ENCODE results near the gene TUBB3. TPM values are rescaled to one million over a fixed set of nuclear protein-coding genes. Genes with fewer than 3 reads are reported as not detected.
A peak's percentile ranks its signal among the peaks of the same experiment; 100 is the strongest.

The TUBB3 gene
- total and polyA plus RNA-seq, 9 of the 15 experiments (the other 6 are each of a cell fraction or from before 2014, with no cell fraction given): 0.18 to 12.5 (median 5.0) TPM

DNA sequence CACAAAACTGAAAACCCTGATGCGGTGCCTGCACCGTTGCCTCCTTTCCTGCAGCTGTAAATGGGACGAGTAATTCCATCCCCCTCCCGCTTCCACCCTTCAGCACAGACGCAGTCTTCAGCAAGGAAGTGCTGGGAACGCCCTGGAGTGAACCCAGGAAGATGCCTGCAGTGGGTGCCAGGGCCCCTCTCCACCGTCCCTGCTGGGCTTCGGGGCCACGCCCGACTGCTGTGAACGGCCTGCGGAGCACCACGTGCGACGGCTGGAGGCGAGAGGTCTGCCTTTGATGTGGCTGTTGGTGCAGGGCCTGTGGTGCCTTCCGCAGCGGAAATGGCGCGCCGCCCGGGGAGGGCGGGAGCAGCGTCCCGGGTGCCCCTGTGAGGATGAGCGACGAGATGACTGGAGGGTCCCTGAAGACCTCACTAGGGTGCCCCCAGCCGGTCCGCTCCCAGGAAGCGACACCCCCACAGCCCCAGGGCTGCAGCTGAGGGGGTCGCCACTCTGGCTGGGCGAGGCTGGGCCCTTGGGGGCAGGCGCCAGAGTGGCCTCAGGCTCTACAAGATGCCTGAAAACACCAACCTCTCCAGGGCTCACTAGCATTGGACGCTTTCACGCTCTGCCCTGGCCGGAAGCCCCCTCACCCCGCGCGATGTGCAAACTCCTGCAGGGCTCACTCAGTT lies 5.2 kb upstream of the TUBB3 start (continued):
- TF ChIP-seq TSHZ1 (CRISPR knock-in tag; IDR thresholded peaks at IDR 0.05): no peak
- no peak for TF ChIP-seq ZNF347 (CRISPR knock-in tag; IDR thresholded peaks at IDR 0.05; ENCODE audit: low read depth)
- TF ChIP-seq POLR2G (IDR thresholded peaks at IDR 0.05; ENCODE audit: low read depth, low read length): peak; percentile 79
- TF ChIP-seq MYC (IDR thresholded peaks at IDR 0.05; ENCODE audit: low read depth, low read length): peak; percentile 83
- no peak for TF ChIP-seq MYC (CRISPR knock-in tag; IDR thresholded peaks at IDR 0.05; ENCODE audit: borderline replicate concordance, low read depth)
- TF ChIP-seq BCOR (IDR thresholded peaks at IDR 0.05): no peak
- peak; percentile 41 for TF ChIP-seq PCBP1 (IDR thresholded peaks at IDR 0.05; ENCODE audit: low read depth, low read length, poor library complexity, severe bottlenecking)
- no peak for TF ChIP-seq BRF1 (IDR thresholded peaks at IDR 0.05; ENCODE audit: borderline replicate concordance, extremely low read depth, insufficient read length)
- peak; percentile 15; the same call in 1 of the 2 replicates for TF ChIP-seq ARID1B (IDR thresholded peaks at IDR 0.05)
- no peak for TF ChIP-seq BCLAF1 (IDR thresholded peaks at IDR 0.05; ENCODE audit: borderline replicate concordance in 1 of 2, control insufficient read depth in 1 of 2, low read depth in 2 of 2, low read length in 1 of 2)
- no peak for TF ChIP-seq PTRF (tag; IDR thresholded peaks at IDR 0.05)
- TF ChIP-seq, protein P1, sequence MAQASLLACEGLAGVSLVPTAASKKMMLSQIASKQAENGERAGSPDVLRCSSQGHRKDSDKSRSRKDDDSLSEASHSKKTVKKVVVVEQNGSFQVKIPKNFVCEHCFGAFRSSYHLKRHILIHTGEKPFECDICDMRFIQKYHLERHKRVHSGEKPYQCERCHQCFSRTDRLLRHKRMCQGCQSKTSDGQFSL (CRISPR knock-in tag; IDR thresholded peaks at IDR 0.05): 0 out of 2 replicates have a peak, but pooled peaks have one; percentile 52
- TF ChIP-seq, protein P1 (tag; IDR thresholded peaks at IDR 0.05): no peak
- TF ChIP-seq TRIM24 (IDR thresholded peaks at IDR 0.05): no peak
- TF ChIP-seq, protein P2, sequence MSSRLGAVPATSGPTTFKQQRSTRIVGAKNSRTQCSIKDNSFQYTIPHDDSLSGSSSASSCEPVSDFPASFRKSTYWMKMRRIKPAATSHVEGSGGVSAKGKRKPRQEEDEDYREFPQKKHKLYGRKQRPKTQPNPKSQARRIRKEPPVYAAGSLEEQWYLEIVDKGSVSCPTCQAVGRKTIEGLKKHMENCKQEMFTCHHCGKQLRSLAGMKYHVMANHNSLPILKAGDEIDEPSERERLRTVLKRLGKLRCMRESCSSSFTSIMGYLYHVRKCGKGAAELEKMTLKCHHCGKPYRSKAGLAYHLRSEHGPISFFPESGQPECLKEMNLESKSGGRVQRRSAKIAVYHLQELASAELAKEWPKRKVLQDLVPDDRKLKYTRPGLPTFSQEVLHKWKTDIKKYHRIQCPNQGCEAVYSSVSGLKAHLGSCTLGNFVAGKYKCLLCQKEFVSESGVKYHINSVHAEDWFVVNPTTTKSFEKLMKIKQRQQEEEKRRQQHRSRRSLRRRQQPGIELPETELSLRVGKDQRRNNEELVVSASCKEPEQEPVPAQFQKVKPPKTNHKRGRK (tag; IDR thresholded peaks at IDR 0.05): no peak
- TF ChIP-seq, protein P3, sequence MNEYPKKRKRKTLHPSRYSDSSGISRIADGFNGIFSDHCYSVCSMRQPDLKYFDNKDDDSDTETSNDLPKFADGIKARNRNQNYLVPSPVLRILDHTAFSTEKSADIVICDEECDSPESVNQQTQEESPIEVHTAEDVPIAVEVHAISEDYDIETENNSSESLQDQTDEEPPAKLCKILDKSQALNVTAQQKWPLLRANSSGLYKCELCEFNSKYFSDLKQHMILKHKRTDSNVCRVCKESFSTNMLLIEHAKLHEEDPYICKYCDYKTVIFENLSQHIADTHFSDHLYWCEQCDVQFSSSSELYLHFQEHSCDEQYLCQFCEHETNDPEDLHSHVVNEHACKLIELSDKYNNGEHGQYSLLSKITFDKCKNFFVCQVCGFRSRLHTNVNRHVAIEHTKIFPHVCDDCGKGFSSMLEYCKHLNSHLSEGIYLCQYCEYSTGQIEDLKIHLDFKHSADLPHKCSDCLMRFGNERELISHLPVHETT (CRISPR knock-in tag; conservative IDR thresholded peaks at IDR 0.05 in 1 of 2, IDR thresholded peaks at IDR 0.05 in 1 of 2): no peak

Data from K562 (cell line).